LNCAP (cell line): ENCODE results near the gene BEND3.

Experiments used
- CTCF ChIP-seq: fragments of 450-650 bp; IDR thresholded peaks from 2 replicates; pipeline ENCODE4 v1.5.1; 2017; ENCODE audit warnings: mild to moderate bottlenecking

The BEND3 gene

GRCh38 chr6:107059606-107060005 is 55.7 kb downstream of the BEND3 start:
- TF ChIP-seq CTCF: no peak

GRCh38 chr6:107057679-107058078 is 57.6 kb downstream of the BEND3 start:
- no peak for TF ChIP-seq CTCF

- no peak for TF ChIP-seq CTCF
Observed at GRCh38 chr6:107056796-107057195, 58.5 kb downstream of the BEND3 start.

- TF ChIP-seq CTCF: no peak
Observed at GRCh38 chr6:107047807-107048206, 67.5 kb downstream of the BEND3 start.

- no peak for TF ChIP-seq CTCF
Observed at GRCh38 chr6:107045826-107046675, 69.3 kb downstream of the BEND3 start.

- no peak for TF ChIP-seq CTCF
Observed at GRCh38 chr6:107033126-107033525, 82.2 kb downstream of the BEND3 start.

GRCh38 chr6:107032051-107032450 is 83.3 kb downstream of the BEND3 start:
- no peak for TF ChIP-seq CTCF

- TF ChIP-seq CTCF: no peak
Observed at GRCh38 chr6:107030151-107030550, 85.2 kb downstream of the BEND3 start.
